HL-60/S4 treated with phorbol 12-myristate 13-acetate at 8.2 ng/mL for 4 days and 3 days (cell line): ENCODE measurements around the gene CCSER1.
"Not testable (repeated sequence)": the region's sequence is repeated elsewhere in the genome, so short reads cannot be mapped to it uniquely, and the experiment has no call there.

Source experiments
- in situ Hi-C: fragments of 300-500 bp; cut with MboI; formaldehyde crosslinking; loops from 2 replicates; pipeline ENCODE4 v1.15.0; 2022; ENCODE audit warnings: low sequenced_read_pairs

CCSER1 gene

GRCh38 chr4:91226867-91227266 lies 1099.7 kb downstream of the CCSER1 start:
- in situ Hi-C loops, result no loop called here

GRCh38 chr4:91228659-91229058 lies 1101.5 kb downstream of the CCSER1 start:
- in situ Hi-C loops, result no loop called here

GRCh38 chr4:91233164-91233563 lies 1106.0 kb downstream of the CCSER1 start:
- in situ Hi-C loops, result no loop called here

DNA sequence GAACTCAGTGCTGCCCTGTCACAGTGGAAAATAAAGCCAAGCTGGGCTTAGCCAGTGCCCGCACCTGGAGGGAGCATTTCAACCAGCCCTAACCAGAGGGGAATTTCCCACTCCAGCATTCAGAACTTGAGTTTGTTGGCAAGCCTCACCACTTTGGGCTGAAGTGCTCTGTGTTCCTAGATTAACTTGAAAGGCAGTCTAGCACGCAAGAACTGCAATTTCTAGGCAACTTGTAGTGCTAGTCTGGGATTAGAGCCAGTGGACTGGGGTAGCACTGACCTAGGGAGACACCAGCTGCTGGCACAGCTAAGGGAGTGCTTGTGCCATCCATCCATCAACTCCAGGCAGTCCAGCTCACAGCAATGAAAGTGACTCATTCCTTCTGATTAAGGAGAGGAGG lies 1115.9 kb downstream of the CCSER1 start:
- in situ Hi-C loops, result no loop called here

DNA sequence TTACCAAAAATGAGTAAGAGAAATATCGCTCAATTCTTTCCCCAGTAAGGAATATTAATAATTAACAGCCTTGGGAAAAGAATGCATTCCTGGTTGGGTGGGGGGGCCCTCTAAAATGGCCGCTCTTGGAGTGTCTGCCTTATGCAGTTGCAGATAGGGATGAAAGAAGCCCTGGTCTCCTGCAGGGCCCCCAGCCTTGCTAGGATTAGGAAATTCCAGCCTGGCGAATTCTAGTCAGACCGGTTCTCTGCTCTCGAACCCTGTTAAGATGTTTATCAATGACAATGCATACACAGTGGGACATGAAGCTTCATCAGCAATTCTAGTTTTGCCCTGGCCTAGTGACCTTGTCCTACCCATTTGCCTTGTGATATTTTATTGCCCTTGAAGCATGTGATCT lies 1128.8 kb downstream of the CCSER1 start:
- in situ Hi-C loops, result no loop called here

GRCh38 chr4:91256751-91257150 lies 1129.6 kb downstream of the CCSER1 start:
- in situ Hi-C loops, result no loop called here

GRCh38 chr4:91257721-91258120 lies 1130.5 kb downstream of the CCSER1 start:
- in situ Hi-C loops, result no loop called here

GRCh38 chr4:91258326-91258725 lies 1131.1 kb downstream of the CCSER1 start:
- in situ Hi-C loops, result no loop called here

DNA sequence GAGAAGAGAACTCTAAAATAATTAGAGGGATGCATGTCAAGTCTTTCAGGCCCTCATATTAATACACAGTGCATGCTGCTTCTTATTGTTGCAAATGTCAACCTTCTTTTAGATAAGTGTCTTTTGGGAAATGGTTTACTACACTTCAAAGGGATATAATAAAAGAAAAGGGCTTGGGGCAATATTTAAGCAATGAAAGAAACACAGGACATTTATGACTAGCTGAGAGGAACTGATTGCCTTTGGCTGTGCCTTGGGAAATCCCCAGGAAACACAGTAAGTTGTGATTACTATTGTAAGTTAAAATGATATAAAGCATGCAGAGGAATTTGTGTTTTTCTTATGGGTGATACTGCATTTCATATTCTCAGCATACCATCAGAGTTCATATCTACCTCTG lies 1140.3 kb downstream of the CCSER1 start:
- in situ Hi-C loops, result no loop called here

- in situ Hi-C loops, result not testable (repeated sequence)
These were observed 1141.3 kb downstream of the CCSER1 start for GRCh38 chr4:91268481-91268880.

DNA sequence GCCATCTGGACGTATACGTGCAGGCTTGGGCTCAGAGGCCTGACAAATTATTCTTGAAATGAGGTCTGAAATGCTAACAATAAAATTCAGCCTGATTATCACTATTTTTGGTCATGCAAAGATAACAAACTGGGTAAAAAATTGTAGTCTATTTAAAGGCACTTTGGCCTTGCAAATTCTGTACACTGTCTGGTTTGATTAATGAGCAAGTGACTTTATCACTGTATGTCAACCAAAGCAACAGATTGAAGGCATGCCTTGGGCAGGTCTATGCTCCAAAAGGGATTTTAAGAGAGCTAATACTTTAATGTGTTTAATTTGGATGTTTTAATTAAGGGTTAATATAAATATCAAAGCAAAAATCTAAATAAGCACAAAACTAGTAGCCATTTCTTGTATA lies 1141.7 kb downstream of the CCSER1 start:
- in situ Hi-C loops, result no loop called here

GRCh38 chr4:91279899-91280298 lies 1152.7 kb downstream of the CCSER1 start:
- in situ Hi-C loops, result no loop called here

- in situ Hi-C loops, result no loop called here
These were observed 1153.5 kb downstream of the CCSER1 start for GRCh38 chr4:91280551-91281290.

DNA sequence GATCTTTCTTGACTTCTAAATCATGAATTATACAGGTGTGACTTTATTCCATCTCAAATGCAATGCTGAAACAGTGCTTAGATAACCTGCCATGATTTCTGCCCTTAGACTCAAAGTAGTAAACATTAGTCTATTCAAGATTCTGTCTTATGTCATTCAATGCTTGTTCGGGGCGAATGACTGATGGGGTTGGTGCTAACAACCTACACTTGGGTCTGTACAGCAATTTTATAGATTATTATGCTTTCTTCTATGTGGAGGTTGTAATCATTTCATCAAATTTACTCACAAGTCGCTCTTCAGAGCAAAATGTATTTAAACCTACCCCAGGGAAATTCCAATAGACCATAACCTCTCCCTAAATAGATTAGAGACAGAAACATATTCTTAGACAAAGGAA lies 1155.0 kb downstream of the CCSER1 start:
- in situ Hi-C loops, result no loop called here

DNA sequence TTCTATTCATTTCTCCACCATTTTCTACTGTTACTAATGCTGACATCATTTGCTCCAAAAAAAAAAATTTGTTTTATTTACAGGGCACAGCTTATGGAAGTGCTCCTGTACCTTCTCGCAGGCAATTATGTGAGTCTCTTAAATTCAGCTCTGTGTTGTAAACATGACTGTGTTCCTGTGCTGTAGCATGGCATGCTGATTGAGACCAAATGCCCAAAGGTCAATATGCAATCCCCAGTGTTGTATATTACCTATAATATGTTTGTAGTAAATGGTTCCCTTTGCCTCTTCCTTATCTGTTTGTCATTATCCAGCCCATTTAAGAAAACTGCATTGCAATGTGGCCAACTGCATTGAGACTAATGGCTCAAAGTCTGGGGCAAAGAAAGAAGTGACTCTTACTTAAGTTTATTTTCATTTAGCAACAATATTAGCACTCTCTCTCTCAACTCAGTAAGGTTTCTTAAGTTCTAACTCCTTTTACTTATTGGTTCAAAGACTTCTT lies 1156.6 kb downstream of the CCSER1 start:
- in situ Hi-C loops, result no loop called here

DNA sequence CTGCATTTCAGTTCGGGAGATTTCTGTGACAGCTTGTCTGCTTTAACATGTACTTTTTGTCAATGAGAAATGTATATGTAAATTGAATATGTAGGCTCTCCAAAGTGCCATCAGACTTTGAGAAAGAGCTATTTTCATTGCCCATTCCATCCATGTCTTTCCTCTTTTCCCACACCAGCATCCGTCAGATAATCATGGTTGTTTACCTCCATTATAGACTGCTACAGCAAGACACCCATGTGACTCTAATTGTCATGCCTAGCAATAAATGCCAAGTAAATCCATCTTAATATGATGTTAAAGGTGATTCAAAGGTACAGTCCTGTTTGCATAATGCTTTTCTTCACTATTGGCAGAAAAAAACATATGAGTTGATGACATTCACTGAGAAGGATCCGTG lies 1157.3 kb downstream of the CCSER1 start:
- in situ Hi-C loops, result no loop called here

DNA sequence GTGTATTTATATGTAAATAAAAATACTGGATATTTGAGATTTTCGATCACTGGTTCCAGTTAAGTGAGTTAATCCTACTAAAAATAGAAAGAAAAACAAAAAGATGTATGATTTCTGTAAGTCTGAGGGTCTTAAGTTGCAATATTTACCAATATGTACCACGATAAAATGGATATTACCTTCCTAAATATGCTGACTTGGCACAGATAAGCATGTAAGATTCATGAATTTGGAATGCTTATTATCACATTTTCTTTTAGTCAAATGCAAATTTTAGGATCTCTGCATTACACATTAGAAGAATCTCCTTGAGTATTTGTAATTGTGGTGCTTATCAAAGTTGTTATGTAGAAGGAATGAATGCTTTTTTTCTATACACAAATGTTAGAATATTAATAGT lies 1158.3 kb downstream of the CCSER1 start:
- in situ Hi-C loops, result no loop called here

- in situ Hi-C loops, result no loop called here
These were observed 1161.6 kb downstream of the CCSER1 start for GRCh38 chr4:91288702-91289311.

DNA sequence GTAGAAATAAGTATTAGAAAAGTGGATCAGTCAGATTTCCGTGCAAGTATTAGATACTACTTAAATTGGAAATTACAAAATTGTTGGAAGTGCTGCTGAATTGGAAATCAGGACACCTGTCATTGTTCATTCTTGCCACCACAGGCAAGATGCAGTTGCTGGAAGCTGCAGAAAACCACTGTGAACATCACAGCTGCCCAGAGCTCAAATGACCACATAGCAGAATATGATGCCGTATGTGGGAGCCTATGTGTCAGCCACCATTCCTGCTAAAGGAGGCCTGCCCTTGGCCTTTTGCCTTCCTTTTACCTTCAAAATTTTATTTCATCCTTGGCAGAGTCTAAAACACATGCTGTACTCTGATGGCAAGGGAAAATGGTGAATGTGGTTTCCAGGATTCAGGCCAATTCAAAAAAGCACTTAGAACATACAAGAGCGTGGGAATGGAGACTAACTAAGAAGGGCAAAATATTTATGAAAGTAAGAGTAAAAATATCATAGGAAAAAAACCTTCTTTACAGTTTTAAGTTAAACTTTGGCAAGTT lies 1171.0 kb downstream of the CCSER1 start:
- in situ Hi-C loops, result no loop called here

- in situ Hi-C loops, result no loop called here
These were observed 1171.6 kb downstream of the CCSER1 start for GRCh38 chr4:91298824-91299223.

GRCh38 chr4:91302120-91302519 lies 1174.9 kb downstream of the CCSER1 start:
- in situ Hi-C loops, result no loop called here

- in situ Hi-C loops, result no loop called here
These were observed 1177.1 kb downstream of the CCSER1 start for GRCh38 chr4:91304292-91304691.
